Liver (tissue), 9 donors: ENCODE measurements around the gene CDRT4. TPM values are rescaled to one million over a fixed set of nuclear protein-coding genes. Genes with fewer than 3 reads are reported as not detected.

ENCODE experiments used
- DNase-seq: peaks from one replicate; pipeline ENCODE4 v3.0.0-alpha.2; 2017; ENCODE audit warnings: low spot score
- H3K27ac ChIP-seq, 2 donors: one replicate each; pipeline ENCODE4 v1.7.0; 2013; ENCODE audit warnings: inconsistent platforms in 2 of 2, low read length in 2 of 2, control low read depth in 1 of 2, low read depth in 1 of 2, mild to moderate bottlenecking in 1 of 2
- H3K27me3 ChIP-seq, 4 donors: one replicate each; pipeline versions ENCODE4 v1.6.1 to v1.7.0; 2013; ENCODE audit warnings: low read length in 3 of 4, inconsistent platforms in 1 of 4, mild to moderate bottlenecking in 1 of 4, moderate library complexity in 1 of 4; ENCODE audit not compliant: control insufficient read depth in 4 of 4, insufficient read depth in 4 of 4
- H3K36me3 ChIP-seq, 4 donors: one replicate each; pipeline versions ENCODE4 v1.6.1 to v1.7.0; 2013; ENCODE audit warnings: low read length in 3 of 4, mild to moderate bottlenecking in 3 of 4, low read depth in 1 of 4, moderate library complexity in 1 of 4; ENCODE audit not compliant: control insufficient read depth in 4 of 4, insufficient read depth in 3 of 4
- H3K4me1 ChIP-seq, 4 donors: one replicate each; pipeline versions ENCODE4 v1.6.1 to v1.7.0; 2013; ENCODE audit warnings: low read length in 3 of 4, mild to moderate bottlenecking in 3 of 4, moderate library complexity in 1 of 4; ENCODE audit not compliant: control insufficient read depth in 4 of 4, insufficient read depth in 4 of 4
- H3K4me3 ChIP-seq, 3 donors: one replicate each; pipeline versions ENCODE4 v1.6.1 to v1.7.0; 2013; ENCODE audit warnings: low read length in 3 of 3, control low read depth in 1 of 3, low read depth in 1 of 3, mild to moderate bottlenecking in 1 of 3
- H3K9ac ChIP-seq, 2 donors: one replicate each; pipeline ENCODE4 v1.7.0; 2013; ENCODE audit warnings: low read length in 2 of 2, mild to moderate bottlenecking in 2 of 2, moderate library complexity in 2 of 2, control low read depth in 1 of 2, low read depth in 1 of 2
- H3K9me3 ChIP-seq, 4 donors: one replicate each; pipeline versions ENCODE4 v1.6.1 to v1.7.0; 2013; ENCODE audit warnings: low read length in 3 of 4; ENCODE audit not compliant: control insufficient read depth in 4 of 4
- CTCF ChIP-seq: fragments of 150-350 bp; IDR thresholded peaks from 2 replicates; pipeline ENCODE4 v1.5.1; 2017; ENCODE audit warnings: improper control_type of control experiment, low read depth, low read length; ENCODE audit not compliant: missing input control
- EGR1 ChIP-seq, 2 donors: IDR thresholded peaks; 2 replicates each; pipeline ENCODE4 v1.6.1; 2016 to 2018; ENCODE audit warnings: antibody characterized with exemption in 2 of 2, low read depth in 2 of 2
- FOXA1 ChIP-seq: IDR thresholded peaks from 2 replicates; pipeline ENCODE4 v1.6.1; 2016; ENCODE audit warnings: antibody characterized with exemption
- FOXA2 ChIP-seq: IDR thresholded peaks from 2 replicates; pipeline ENCODE4 v1.6.1; 2016; ENCODE audit warnings: antibody characterized with exemption
- GABPA ChIP-seq, 2 donors: IDR thresholded peaks in 1 of 2; conservative IDR thresholded peaks in 1 of 2; 2 replicates each; pipeline ENCODE4 v1.6.1; 2016; ENCODE audit warnings: antibody characterized with exemption in 2 of 2, mild to moderate bottlenecking in 1 of 2, moderate library complexity in 1 of 2
- HNF4A ChIP-seq, 2 donors: conservative IDR thresholded peaks; 2 replicates each; pipeline ENCODE4 v1.6.1; 2016; ENCODE audit warnings: antibody characterized with exemption in 2 of 2, mild to moderate bottlenecking in 2 of 2
- HNF4G ChIP-seq: IDR thresholded peaks from 2 replicates; pipeline ENCODE4 v1.6.1; 2016; ENCODE audit warnings: antibody characterized with exemption
- JUND ChIP-seq, 2 donors: IDR thresholded peaks; 2 replicates each; pipeline ENCODE4 v1.6.1; 2016; ENCODE audit warnings: antibody characterized with exemption in 2 of 2
- NR2F2 ChIP-seq: IDR thresholded peaks from 2 replicates; pipeline ENCODE4 v1.6.1; 2016; ENCODE audit warnings: antibody characterized with exemption
- RAD21 ChIP-seq, 2 donors: IDR thresholded peaks; 2 replicates each; pipeline ENCODE4 v1.6.1; 2016; ENCODE audit warnings: antibody characterized with exemption in 2 of 2, mild to moderate bottlenecking in 2 of 2
- REST ChIP-seq: IDR thresholded peaks from 2 replicates; pipeline ENCODE4 v1.6.1; 2016; ENCODE audit warnings: antibody characterized with exemption, mild to moderate bottlenecking
- RXRA ChIP-seq, 2 donors: IDR thresholded peaks; 2 replicates each; pipeline ENCODE4 v1.6.1; 2017 to 2018; ENCODE audit warnings: antibody characterized with exemption in 2 of 2, mild to moderate bottlenecking in 1 of 2
- YY1 ChIP-seq: IDR thresholded peaks from 2 replicates; pipeline ENCODE4 v1.6.1; 2016; ENCODE audit warnings: antibody characterized with exemption, mild to moderate bottlenecking
- WGBS: extraction: QIAGEN DNeasy Blood & Tissue Kit; methylation state at CpG from one replicate; pipeline ENCODE4 v1.1.7; 2013; 5-methylcytosine and 5-hydroxymethylcytosine counted together
- polyA plus RNA-seq, 2 donors: library from polyadenylated mRNA; stranded (reverse) in 1 of 2; unstranded in 1 of 2; fragments of 200-250 nt in 1 of 2; fragments of >200 nt in 1 of 2; fragmentation: Nextera tagmentation in 1 of 2; extraction: Ambion mirVana in 1 of 2; gene quantifications; one replicate each; pipeline versions ENCODE4 v1.2.1 to v1.2.3, GENCODE V29; 2013 to 2015
- total RNA-seq, 2 donors: library from RNA; depleted of rRNA; stranded (reverse); fragments of >200 nt; gene quantifications; one replicate each; pipeline ENCODE4 v1.2.3, GENCODE V29; 2014
- TF ChIP-seq, protein P1 (sequence below): IDR thresholded peaks from 2 replicates; pipeline ENCODE4 v1.6.1; 2016; ENCODE audit warnings: antibody characterized with exemption
- donor health status: healthy.
- donor health status: healthy.
- donor health status: healthy.
- donor health status: healthy.
- donor health status: healthy.

The CDRT4 gene
- total and polyA plus RNA-seq, 4 donors = 0.43 to 3.3 (median 1.8) TPM; not detected in 1

GRCh38 chr17:15493693-15494035 is 26.2 kb upstream of the CDRT4 start:
- WGBS = 100% methylated on average over 1 of the region's 1 CpG
- H3K9ac ChIP-seq = no peak overlapping the region

DNA sequence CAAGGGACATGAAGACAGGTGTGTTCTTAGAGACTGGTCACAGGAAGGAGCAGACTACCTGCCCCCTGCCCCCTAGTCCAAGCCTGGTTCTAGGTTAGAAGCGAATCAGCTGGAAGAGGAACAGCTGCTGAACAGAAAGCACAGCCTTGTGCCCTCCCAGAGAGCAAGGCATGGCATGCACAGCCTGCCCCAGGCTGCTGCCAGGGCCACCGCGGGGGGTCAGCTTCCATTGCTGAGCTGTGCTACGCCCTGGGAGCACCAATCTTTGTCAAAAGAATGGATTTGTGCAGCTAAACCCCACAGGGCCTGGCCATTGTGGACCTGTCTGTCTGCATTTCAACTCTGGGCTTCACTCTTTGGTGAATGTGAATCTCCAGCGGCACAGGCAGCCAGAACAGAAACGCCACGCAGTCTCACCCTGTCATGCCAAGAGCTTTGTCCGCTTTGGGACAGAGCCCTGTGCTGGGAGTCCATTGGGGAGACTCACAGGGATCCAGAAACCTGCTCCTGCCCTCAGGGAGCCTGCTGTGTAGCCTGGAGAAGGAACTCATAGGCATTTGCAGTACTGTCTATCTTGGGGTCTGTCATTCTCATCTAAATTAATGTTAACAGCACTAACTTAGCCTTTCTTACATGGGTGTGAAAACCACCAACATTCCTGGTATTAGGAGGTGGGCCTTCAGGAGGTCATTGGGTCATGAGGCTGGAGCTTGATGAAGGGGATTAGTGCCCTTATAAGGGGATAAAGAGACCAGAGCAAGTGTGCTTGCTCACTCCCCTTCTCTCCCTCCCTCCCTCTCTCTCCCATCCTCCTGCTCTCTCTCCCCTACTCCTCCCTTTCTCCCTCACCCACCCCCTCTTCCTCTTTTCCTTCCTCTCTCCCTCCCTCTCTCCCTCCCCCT is 25.6 kb upstream of the CDRT4 start:
- H3K36me3 ChIP-seq = no peaks in the 10 kb centered on the region
- no peaks in the 10 kb centered on the region for H3K4me1 ChIP-seq
- DNase-seq = no peak
- 97% methylated on average over 8 of the region's 8 CpGs for WGBS
- no peak for TF ChIP-seq FOXA2
- no peak for TF ChIP-seq HNF4A (conservative IDR thresholded peaks at IDR 0.05)
- TF ChIP-seq YY1 = no peak
- TF ChIP-seq RXRA (IDR thresholded peaks at IDR 0.05) = no peak
- TF ChIP-seq GABPA (IDR thresholded peaks at IDR 0.05 in 1 of 2, conservative IDR thresholded peaks at IDR 0.05 in 1 of 2) = no peak
- TF ChIP-seq REST = no peak
- TF ChIP-seq, protein P1, sequence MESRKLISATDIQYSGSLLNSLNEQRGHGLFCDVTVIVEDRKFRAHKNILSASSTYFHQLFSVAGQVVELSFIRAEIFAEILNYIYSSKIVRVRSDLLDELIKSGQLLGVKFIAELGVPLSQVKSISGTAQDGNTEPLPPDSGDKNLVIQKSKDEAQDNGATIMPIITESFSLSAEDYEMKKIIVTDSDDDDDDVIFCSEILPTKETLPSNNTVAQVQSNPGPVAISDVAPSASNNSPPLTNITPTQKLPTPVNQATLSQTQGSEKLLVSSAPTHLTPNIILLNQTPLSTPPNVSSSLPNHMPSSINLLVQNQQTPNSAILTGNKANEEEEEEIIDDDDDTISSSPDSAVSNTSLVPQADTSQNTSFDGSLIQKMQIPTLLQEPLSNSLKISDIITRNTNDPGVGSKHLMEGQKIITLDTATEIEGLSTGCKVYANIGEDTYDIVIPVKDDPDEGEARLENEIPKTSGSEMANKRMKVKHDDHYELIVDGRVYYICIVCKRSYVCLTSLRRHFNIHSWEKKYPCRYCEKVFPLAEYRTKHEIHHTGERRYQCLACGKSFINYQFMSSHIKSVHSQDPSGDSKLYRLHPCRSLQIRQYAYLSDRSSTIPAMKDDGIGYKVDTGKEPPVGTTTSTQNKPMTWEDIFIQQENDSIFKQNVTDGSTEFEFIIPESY = no peak
- TF ChIP-seq CTCF = no peak
- no peaks in the 10 kb centered on the region for H3K27me3 ChIP-seq
- H3K9me3 ChIP-seq = no peaks in the 10 kb centered on the region
- H3K4me3 ChIP-seq = no peak overlapping the region
- no peak overlapping the region for H3K9ac ChIP-seq
- H3K27ac ChIP-seq = no peak overlapping the region

More at GRCh38 chr17:15493693-15494035, 26.2 kb upstream of the CDRT4 start:
- DNase-seq = no peak
- no peak overlapping the region for H3K27ac ChIP-seq
- no peak for TF ChIP-seq JUND (IDR thresholded peaks at IDR 0.05)
- no peak for TF ChIP-seq EGR1 (IDR thresholded peaks at IDR 0.05; ENCODE audit: low read depth in 2 of 2)
- TF ChIP-seq YY1 = no peak
- TF ChIP-seq NR2F2 = no peak
- no peak for TF ChIP-seq FOXA1
- no peak for TF ChIP-seq CTCF
- no peak for TF ChIP-seq HNF4G
- no peak for TF ChIP-seq RAD21 (IDR thresholded peaks at IDR 0.05)
- H3K36me3 ChIP-seq = peaks cover 0 to 2% (median under 1%) of the 10 kb centered on the region in 4 donors
- no peaks in the 10 kb centered on the region for H3K27me3 ChIP-seq
- H3K4me3 ChIP-seq = no peak overlapping the region
- no peaks in the 10 kb centered on the region for H3K9me3 ChIP-seq
- H3K4me1 ChIP-seq = no peaks in the 10 kb centered on the region
